ENCODE results near the gene PCYOX1L.

- TF ChIP-seq, protein P1, sequence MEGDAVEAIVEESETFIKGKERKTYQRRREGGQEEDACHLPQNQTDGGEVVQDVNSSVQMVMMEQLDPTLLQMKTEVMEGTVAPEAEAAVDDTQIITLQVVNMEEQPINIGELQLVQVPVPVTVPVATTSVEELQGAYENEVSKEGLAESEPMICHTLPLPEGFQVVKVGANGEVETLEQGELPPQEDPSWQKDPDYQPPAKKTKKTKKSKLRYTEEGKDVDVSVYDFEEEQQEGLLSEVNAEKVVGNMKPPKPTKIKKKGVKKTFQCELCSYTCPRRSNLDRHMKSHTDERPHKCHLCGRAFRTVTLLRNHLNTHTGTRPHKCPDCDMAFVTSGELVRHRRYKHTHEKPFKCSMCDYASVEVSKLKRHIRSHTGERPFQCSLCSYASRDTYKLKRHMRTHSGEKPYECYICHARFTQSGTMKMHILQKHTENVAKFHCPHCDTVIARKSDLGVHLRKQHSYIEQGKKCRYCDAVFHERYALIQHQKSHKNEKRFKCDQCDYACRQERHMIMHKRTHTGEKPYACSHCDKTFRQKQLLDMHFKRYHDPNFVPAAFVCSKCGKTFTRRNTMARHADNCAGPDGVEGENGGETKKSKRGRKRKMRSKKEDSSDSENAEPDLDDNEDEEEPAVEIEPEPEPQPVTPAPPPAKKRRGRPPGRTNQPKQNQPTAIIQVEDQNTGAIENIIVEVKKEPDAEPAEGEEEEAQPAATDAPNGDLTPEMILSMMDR (IDR thresholded peaks at IDR 0.05) = no peak
- no peak for TF ChIP-seq POLR2A (IDR thresholded peaks at IDR 0.05)
Observed at GRCh38 chr5:149376711-149377447, 19.0 kb downstream of the PCYOX1L start.

Data from esophagus squamous epithelium (tissue), 4 donors.